ENCODE measurements around the gene CPN2.

The CPN2 gene

GRCh38 chr3:194320744-194321243, 30.3 kb downstream of the CPN2 start:
- Histone ChIP-seq H3K4me1 (ENCODE audit: low read depth, poor library complexity, severe bottlenecking) (peaks cover 4% of the 10 kb centered on the region), H3K4me2 (no peak overlapping the region), H3K36me3 (ENCODE audit: insufficient read depth) (no peaks in the 10 kb centered on the region), H3K4me3 (IDR thresholded peaks at IDR 0.05; ENCODE audit: insufficient read depth, low read depth, low read length) (no peak overlapping the region), H4K20me1 (ENCODE audit: insufficient read depth) (no peaks in the 10 kb centered on the region), H3K27me3 (ENCODE audit: insufficient read depth, low read depth) (0 out of 2 replicates have a peak, but pooled peaks cover 5% of the 10 kb centered on the region), H3K27ac (no peak overlapping the region), H3K79me2 (ENCODE audit: insufficient read depth, low read depth) (no peaks in the 10 kb centered on the region), H3K9ac (no peak overlapping the region), H2AFZ (ENCODE audit: low read depth) (no peak overlapping the region)
- TF ChIP-seq, protein P1, sequence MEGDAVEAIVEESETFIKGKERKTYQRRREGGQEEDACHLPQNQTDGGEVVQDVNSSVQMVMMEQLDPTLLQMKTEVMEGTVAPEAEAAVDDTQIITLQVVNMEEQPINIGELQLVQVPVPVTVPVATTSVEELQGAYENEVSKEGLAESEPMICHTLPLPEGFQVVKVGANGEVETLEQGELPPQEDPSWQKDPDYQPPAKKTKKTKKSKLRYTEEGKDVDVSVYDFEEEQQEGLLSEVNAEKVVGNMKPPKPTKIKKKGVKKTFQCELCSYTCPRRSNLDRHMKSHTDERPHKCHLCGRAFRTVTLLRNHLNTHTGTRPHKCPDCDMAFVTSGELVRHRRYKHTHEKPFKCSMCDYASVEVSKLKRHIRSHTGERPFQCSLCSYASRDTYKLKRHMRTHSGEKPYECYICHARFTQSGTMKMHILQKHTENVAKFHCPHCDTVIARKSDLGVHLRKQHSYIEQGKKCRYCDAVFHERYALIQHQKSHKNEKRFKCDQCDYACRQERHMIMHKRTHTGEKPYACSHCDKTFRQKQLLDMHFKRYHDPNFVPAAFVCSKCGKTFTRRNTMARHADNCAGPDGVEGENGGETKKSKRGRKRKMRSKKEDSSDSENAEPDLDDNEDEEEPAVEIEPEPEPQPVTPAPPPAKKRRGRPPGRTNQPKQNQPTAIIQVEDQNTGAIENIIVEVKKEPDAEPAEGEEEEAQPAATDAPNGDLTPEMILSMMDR (conservative IDR thresholded peaks at IDR 0.05; ENCODE audit: low read depth, low read length), result no peak

DNA sequence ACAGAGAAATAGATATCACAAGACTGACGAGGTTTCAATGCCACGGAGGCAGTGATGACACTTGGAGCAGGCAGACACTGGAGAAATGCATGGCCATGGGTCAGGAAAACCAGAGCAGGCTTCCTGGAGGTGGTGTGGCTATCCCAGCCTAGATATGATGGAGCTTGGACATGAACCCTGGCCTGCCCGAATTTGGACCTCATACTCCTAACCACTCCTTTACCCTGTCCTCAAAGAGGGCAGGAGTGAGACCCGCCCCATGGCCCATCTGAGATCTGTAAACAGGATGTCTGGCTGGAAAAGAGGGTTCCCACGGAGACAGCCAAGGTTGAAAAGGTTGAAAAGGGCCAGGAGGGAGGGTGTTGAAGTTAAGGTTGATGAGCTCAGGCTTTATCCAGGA, 31.0 kb downstream of the CPN2 start:
- Histone ChIP-seq H3K9ac (no peak overlapping the region), H3K4me1 (ENCODE audit: low read depth, poor library complexity, severe bottlenecking) (peaks cover 5% of the 10 kb centered on the region), H3K4me3 (IDR thresholded peaks at IDR 0.05; ENCODE audit: insufficient read depth, low read depth, low read length) (no peak overlapping the region), H2AFZ (ENCODE audit: low read depth) (no peak overlapping the region), H3K27me3 (ENCODE audit: insufficient read depth, low read depth) (0 out of 2 replicates have a peak, but pooled peaks cover 5% of the 10 kb centered on the region), H3K4me2 (no peak overlapping the region), H3K27ac (no peak overlapping the region), H4K20me1 (ENCODE audit: insufficient read depth) (no peaks in the 10 kb centered on the region), H3K36me3 (ENCODE audit: insufficient read depth) (no peaks in the 10 kb centered on the region), H3K79me2 (ENCODE audit: insufficient read depth, low read depth) (no peaks in the 10 kb centered on the region)
- TF ChIP-seq, protein P1 (conservative IDR thresholded peaks at IDR 0.05; ENCODE audit: low read depth, low read length), result no peak

- Histone ChIP-seq H3K9ac (no peak overlapping the region), H3K27me3 (ENCODE audit: insufficient read depth, low read depth) (0 out of 2 replicates have a peak, but pooled peaks cover 5% of the 10 kb centered on the region), H3K4me3 (IDR thresholded peaks at IDR 0.05; ENCODE audit: insufficient read depth, low read depth, low read length) (no peak overlapping the region), H3K79me2 (ENCODE audit: insufficient read depth, low read depth) (no peaks in the 10 kb centered on the region), H2AFZ (ENCODE audit: low read depth) (no peak overlapping the region), H3K27ac (no peak overlapping the region), H3K4me1 (ENCODE audit: low read depth, poor library complexity, severe bottlenecking) (peaks cover 9% of the 10 kb centered on the region), H3K4me2 (no peak overlapping the region), H3K36me3 (ENCODE audit: insufficient read depth) (no peaks in the 10 kb centered on the region), H4K20me1 (ENCODE audit: insufficient read depth) (no peaks in the 10 kb centered on the region)
- TF ChIP-seq, protein P1 (conservative IDR thresholded peaks at IDR 0.05; ENCODE audit: low read depth, low read length), result no peak
These were observed 32.5 kb downstream of the CPN2 start for GRCh38 chr3:194318511-194319161.

GRCh38 chr3:194316918-194317317, 34.2 kb downstream of the CPN2 start:
- Histone ChIP-seq H3K27ac (no peak overlapping the region), H3K4me2 (no peak overlapping the region), H3K79me2 (ENCODE audit: insufficient read depth, low read depth) (no peaks in the 10 kb centered on the region), H4K20me1 (ENCODE audit: insufficient read depth) (no peaks in the 10 kb centered on the region), H3K9ac (no peak overlapping the region), H3K36me3 (ENCODE audit: insufficient read depth) (no peaks in the 10 kb centered on the region), H2AFZ (ENCODE audit: low read depth) (no peak overlapping the region), H3K4me3 (IDR thresholded peaks at IDR 0.05; ENCODE audit: insufficient read depth, low read depth, low read length) (no peak overlapping the region), H3K27me3 (ENCODE audit: insufficient read depth, low read depth) (0 out of 2 replicates have a peak, but pooled peaks cover 5% of the 10 kb centered on the region), H3K4me1 (ENCODE audit: low read depth, poor library complexity, severe bottlenecking) (peaks cover 15% of the 10 kb centered on the region)
- TF ChIP-seq, protein P1 (conservative IDR thresholded peaks at IDR 0.05; ENCODE audit: low read depth, low read length), result no peak
